PC-9 (cell line): ENCODE data around the gene TOMM70. TPM values are rescaled to one million over a fixed set of nuclear protein-coding genes. Genes with fewer than 3 reads are reported as not detected.

Experiments used
- BruUV-seq: library from RNA; stranded (reverse); fragments of 400-500 nt; replicated peaks from 2 replicates; lab custom pipeline; 2021; lab: Mats Ljungman, UMichigan
- CTCF ChIA-PET: fragments of 300-600 bp; sonication (Branson Sonifier 250); formaldehyde crosslinking; loops from one replicate; lab custom pipeline; 2022; ENCODE audit warnings: antibody characterized with exemption; lab: Charles Lee
- POLR2A ChIA-PET: fragments of 300-600 bp; sonication (Branson Sonifier 250); formaldehyde crosslinking; loops from one replicate; lab custom pipeline; 2022; ENCODE audit warnings: antibody characterized with exemption; ENCODE audit not compliant: unreplicated experiment; lab: Charles Lee
- DNase-seq, 2 experiments: peaks; one replicate each; pipeline versions ENCODE4 v3.0.0 to v3.0.0-alpha.2; 2015 to 2022; ENCODE audit warnings: mixed read lengths in 1 of 2
- H2AFZ ChIP-seq: fragments of 200-600 bp; sonication (generic); 2 replicates; pipeline ENCODE4 v1.8.1; 2017; ENCODE audit warnings: antibody characterized with exemption
- H3F3A ChIP-seq: fragments of 200-600 bp; sonication (generic); 2 replicates; pipeline ENCODE4 v1.8.1; 2017; ENCODE audit warnings: antibody characterized with exemption, mild to moderate bottlenecking, low read depth; ENCODE audit not compliant: insufficient read depth
- H3K27ac ChIP-seq: fragments of 200-600 bp; sonication (generic); 2 replicates; pipeline ENCODE4 v1.6.1; 2016; ENCODE audit warnings: mixed run types
- H3K27me3 ChIP-seq: fragments of 200-600 bp; sonication (generic); 2 replicates; pipeline ENCODE4 v1.6.1; 2016; ENCODE audit warnings: low read depth, mixed run types; ENCODE audit not compliant: insufficient read depth
- H3K36me3 ChIP-seq: fragments of 200-600 bp; sonication (generic); 2 replicates; pipeline ENCODE4 v1.6.1; 2016; ENCODE audit warnings: low read depth, mixed run types
- H3K4me1 ChIP-seq: fragments of 200-600 bp; sonication (generic); replicated peaks from 2 replicates; pipeline ENCODE4 v1.6.1; 2016; ENCODE audit warnings: mixed run types; ENCODE audit not compliant: insufficient read depth
- H3K4me2 ChIP-seq: fragments of 200-600 bp; sonication (generic); 2 replicates; pipeline ENCODE4 v1.6.1; 2017; ENCODE audit warnings: mixed run types
- H3K4me3 ChIP-seq: fragments of 200-600 bp; sonication (generic); 2 replicates; pipeline ENCODE4 v1.6.1; 2016; ENCODE audit warnings: mixed run types
- H3K79me2 ChIP-seq: fragments of 200-600 bp; sonication (generic); 2 replicates; pipeline ENCODE4 v1.6.1; 2017; ENCODE audit warnings: low read depth, mixed run types
- H3K9me2 ChIP-seq: fragments of 200-600 bp; sonication (generic); 2 replicates; pipeline ENCODE4 v1.8.1; 2017; ENCODE audit warnings: mild to moderate bottlenecking; ENCODE audit not compliant: insufficient read depth
- H3K9me3 ChIP-seq: fragments of 200-600 bp; sonication (generic); 2 replicates; pipeline ENCODE4 v1.8.1; 2016; ENCODE audit warnings: low read depth; ENCODE audit not compliant: insufficient read depth
- H4K20me1 ChIP-seq: fragments of 200-600 bp; sonication (generic); 2 replicates; pipeline ENCODE4 v1.8.1; 2017; ENCODE audit not compliant: insufficient read depth
- EZH2 ChIP-seq: fragments of 200-600 bp; sonication (generic); IDR thresholded peaks from 2 replicates; pipeline ENCODE4 v1.8.0; 2017; ENCODE audit warnings: antibody characterized with exemption, low read depth
- intact Hi-C: fragments of 100-400 bp; cut with micrococcal nuclease; formaldehyde crosslinking; loops from one replicate; pipeline ENCODE4 v1.10.0; 2022; ENCODE audit not compliant: unreplicated experiment
- total RNA-seq: library from RNA; stranded (reverse); gene quantifications from 2 replicates; pipeline ENCODE4 v1.2.3, GENCODE V29; 2021
- TF ChIP-seq, protein P1 (sequence below): fragments of 200-600 bp; sonication (generic); conservative IDR thresholded peaks from 2 replicates; pipeline ENCODE4 v1.6.1; 2017; ENCODE audit warnings: mixed run types, antibody characterized with exemption, mild to moderate bottlenecking, moderate library complexity

Gene TOMM70
- total RNA-seq, 1 experiment from 2014 or later, result 65.2 TPM

DNA sequence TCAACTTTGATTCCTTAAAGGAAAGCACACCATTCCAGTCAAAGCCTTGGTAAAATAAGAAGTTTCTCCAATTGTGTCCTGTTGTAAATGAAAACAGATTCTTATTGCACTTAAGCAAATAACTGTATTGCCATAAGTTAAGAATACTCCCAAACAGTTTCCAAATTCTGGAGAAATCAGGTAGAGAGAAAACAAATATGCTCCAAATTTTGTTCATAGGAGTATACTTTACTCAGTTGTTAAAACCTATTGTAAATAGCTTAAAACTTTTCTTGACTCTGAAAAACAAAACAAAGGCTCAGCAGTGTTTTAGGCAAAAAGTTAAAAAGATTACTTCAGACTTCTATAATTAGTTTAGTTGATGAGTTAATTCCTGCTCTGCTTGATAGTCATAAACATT is 42.8 kb upstream of the TOMM70 start:
- intact Hi-C loops, result no loop called here
- no peak for TF ChIP-seq EZH2
- TF ChIP-seq, protein P1, sequence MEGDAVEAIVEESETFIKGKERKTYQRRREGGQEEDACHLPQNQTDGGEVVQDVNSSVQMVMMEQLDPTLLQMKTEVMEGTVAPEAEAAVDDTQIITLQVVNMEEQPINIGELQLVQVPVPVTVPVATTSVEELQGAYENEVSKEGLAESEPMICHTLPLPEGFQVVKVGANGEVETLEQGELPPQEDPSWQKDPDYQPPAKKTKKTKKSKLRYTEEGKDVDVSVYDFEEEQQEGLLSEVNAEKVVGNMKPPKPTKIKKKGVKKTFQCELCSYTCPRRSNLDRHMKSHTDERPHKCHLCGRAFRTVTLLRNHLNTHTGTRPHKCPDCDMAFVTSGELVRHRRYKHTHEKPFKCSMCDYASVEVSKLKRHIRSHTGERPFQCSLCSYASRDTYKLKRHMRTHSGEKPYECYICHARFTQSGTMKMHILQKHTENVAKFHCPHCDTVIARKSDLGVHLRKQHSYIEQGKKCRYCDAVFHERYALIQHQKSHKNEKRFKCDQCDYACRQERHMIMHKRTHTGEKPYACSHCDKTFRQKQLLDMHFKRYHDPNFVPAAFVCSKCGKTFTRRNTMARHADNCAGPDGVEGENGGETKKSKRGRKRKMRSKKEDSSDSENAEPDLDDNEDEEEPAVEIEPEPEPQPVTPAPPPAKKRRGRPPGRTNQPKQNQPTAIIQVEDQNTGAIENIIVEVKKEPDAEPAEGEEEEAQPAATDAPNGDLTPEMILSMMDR, result no peak
- Histone ChIP-seq H3K36me3 (no peaks in the 10 kb centered on the region), H3K27me3 (no peaks in the 10 kb centered on the region), H3K4me2 (no peak overlapping the region), H3K9me2 (no peaks in the 10 kb centered on the region), H3K9me3 (peaks cover 7% of the 10 kb centered on the region), H3K79me2 (no peaks in the 10 kb centered on the region), H3F3A (no peaks in the 10 kb centered on the region), H4K20me1 (no peaks in the 10 kb centered on the region), H3K4me3 (no peak overlapping the region), H2AFZ (no peak overlapping the region), H3K4me1 (no peaks in the 10 kb centered on the region), H3K27ac (no peak overlapping the region)
- ChIA-PET CTCF (no interaction called here), POLR2A (no interaction called here)
- DNase-seq, result no peak
- BruUV-seq, result no TSS peak

DNA sequence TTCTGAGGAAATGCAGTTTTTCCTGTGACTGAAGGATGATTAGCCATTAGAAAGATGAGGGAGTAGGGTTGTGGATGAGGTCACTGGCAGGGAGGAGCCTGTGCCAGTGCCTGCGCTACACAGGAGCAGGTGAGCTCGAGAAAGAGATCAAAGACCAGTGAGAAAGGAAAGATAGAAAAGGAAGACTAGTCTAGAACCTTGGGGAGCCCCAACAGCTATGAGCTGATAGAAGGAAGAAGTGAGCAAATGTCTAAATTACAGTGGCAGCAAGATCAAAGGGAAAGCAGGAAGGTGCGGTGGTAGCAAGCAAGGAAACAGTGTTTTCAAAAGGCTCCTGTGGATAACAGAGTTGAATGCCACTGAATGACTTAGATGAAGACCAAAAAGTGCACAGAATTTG is 40.0 kb upstream of the TOMM70 start:
- DNase-seq, result no peak
- Histone ChIP-seq H3K4me3 (no peak overlapping the region), H3K9me3 (peaks cover 7% of the 10 kb centered on the region), H2AFZ (no peak overlapping the region), H3K4me2 (no peak overlapping the region), H3K27me3 (no peaks in the 10 kb centered on the region), H3K4me1 (no peaks in the 10 kb centered on the region), H4K20me1 (no peaks in the 10 kb centered on the region), H3K36me3 (no peaks in the 10 kb centered on the region), H3K79me2 (no peaks in the 10 kb centered on the region), H3F3A (no peaks in the 10 kb centered on the region), H3K9me2 (no peaks in the 10 kb centered on the region), H3K27ac (no peak overlapping the region)
- BruUV-seq, result no TSS peak
- POLR2A ChIA-PET, result no interaction called here
- TF ChIP-seq, protein P1, result no peak
- TF ChIP-seq EZH2, result no peak
- intact Hi-C loops, result no loop called here
- CTCF ChIA-PET, result no interaction called here

DNA sequence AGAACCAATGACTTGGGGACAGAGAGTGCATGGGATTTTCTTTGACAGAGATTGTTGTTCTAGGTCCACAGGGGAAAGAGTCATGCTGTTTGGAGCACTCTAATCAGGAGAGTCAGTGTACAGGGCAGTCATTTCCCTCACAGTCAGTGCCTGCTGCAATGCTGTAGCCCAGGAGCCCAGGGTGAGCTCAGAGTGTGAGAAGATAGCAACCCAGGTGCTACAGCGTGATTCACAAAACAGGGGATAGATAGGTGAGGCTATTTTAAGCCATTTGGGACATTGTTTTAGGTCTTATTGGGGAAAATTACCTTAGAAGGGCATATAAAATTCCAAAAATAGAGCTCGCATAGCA is 37.7 kb upstream of the TOMM70 start:
- intact Hi-C loops, result no loop called here
- H3K4me3 ChIP-seq, result no peak overlapping the region
- POLR2A ChIA-PET, result no interaction called here

More for the DNA sequence above, 37.7 kb upstream of the TOMM70 start:
- CTCF ChIA-PET, result interaction anchor here (0.8 kb wide), 1 partner anchor 101 kb away, joined by 6 read pairs; no protein-coding TSS in a partner anchor
- BruUV-seq, result no TSS peak
- H4K20me1 ChIP-seq, result no peaks in the 10 kb centered on the region
- no peak overlapping the region for H2AFZ ChIP-seq
- no peaks in the 10 kb centered on the region for H3K4me1 ChIP-seq
- H3K27ac ChIP-seq, result no peak overlapping the region
- no peaks in the 10 kb centered on the region for H3K36me3 ChIP-seq
- H3K9me2 ChIP-seq, result no peaks in the 10 kb centered on the region
- H3F3A ChIP-seq, result no peaks in the 10 kb centered on the region
- no peaks in the 10 kb centered on the region for H3K79me2 ChIP-seq
- no peaks in the 10 kb centered on the region for H3K27me3 ChIP-seq
- TF ChIP-seq, protein P1, result no peak
- TF ChIP-seq EZH2, result no peak
- no peak for DNase-seq
- H3K4me2 ChIP-seq, result no peak overlapping the region
- H3K9me3 ChIP-seq, result peaks cover 8% of the 10 kb centered on the region; the same call in 1 of the 2 replicates
